ENCODE data around the gene ANXA11. TPM values are rescaled to one million over a fixed set of nuclear protein-coding genes. Genes with fewer than 3 reads are reported as not detected.

The ANXA11 gene
- total and polyA plus RNA-seq, 9 of the 15 experiments (the other 6 are each of a cell fraction or from before 2014, with no cell fraction given): 43.6 to 212 (median 109) TPM

DNA sequence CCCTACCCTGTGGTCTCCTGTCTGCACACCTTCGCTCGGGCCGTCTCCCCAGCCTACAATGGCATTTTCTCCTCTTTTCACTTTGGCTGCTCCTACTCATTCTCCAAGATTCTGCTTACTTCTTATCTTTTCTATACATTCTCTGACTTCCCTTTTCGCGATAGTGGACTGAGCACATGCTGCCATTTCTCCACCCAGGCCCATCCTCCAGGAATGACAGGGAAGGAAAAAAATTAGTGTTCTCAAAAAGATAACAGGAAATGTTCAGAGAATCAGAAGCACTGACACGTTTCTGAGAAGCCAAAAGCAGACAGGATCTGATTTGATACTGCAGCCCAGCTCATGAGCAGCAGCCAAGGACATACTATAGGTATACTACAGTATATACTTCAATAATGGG, 6.4 kb upstream of the ANXA11 start (continued):
- TF ChIP-seq, protein P1, sequence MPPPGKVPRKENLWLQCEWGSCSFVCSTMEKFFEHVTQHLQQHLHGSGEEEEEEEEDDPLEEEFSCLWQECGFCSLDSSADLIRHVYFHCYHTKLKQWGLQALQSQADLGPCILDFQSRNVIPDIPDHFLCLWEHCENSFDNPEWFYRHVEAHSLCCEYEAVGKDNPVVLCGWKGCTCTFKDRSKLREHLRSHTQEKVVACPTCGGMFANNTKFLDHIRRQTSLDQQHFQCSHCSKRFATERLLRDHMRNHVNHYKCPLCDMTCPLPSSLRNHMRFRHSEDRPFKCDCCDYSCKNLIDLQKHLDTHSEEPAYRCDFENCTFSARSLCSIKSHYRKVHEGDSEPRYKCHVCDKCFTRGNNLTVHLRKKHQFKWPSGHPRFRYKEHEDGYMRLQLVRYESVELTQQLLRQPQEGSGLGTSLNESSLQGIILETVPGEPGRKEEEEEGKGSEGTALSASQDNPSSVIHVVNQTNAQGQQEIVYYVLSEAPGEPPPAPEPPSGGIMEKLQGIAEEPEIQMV (tag; conservative IDR thresholded peaks at IDR 0.05; ENCODE audit: low read depth): no peak
- TF ChIP-seq, protein P2, sequence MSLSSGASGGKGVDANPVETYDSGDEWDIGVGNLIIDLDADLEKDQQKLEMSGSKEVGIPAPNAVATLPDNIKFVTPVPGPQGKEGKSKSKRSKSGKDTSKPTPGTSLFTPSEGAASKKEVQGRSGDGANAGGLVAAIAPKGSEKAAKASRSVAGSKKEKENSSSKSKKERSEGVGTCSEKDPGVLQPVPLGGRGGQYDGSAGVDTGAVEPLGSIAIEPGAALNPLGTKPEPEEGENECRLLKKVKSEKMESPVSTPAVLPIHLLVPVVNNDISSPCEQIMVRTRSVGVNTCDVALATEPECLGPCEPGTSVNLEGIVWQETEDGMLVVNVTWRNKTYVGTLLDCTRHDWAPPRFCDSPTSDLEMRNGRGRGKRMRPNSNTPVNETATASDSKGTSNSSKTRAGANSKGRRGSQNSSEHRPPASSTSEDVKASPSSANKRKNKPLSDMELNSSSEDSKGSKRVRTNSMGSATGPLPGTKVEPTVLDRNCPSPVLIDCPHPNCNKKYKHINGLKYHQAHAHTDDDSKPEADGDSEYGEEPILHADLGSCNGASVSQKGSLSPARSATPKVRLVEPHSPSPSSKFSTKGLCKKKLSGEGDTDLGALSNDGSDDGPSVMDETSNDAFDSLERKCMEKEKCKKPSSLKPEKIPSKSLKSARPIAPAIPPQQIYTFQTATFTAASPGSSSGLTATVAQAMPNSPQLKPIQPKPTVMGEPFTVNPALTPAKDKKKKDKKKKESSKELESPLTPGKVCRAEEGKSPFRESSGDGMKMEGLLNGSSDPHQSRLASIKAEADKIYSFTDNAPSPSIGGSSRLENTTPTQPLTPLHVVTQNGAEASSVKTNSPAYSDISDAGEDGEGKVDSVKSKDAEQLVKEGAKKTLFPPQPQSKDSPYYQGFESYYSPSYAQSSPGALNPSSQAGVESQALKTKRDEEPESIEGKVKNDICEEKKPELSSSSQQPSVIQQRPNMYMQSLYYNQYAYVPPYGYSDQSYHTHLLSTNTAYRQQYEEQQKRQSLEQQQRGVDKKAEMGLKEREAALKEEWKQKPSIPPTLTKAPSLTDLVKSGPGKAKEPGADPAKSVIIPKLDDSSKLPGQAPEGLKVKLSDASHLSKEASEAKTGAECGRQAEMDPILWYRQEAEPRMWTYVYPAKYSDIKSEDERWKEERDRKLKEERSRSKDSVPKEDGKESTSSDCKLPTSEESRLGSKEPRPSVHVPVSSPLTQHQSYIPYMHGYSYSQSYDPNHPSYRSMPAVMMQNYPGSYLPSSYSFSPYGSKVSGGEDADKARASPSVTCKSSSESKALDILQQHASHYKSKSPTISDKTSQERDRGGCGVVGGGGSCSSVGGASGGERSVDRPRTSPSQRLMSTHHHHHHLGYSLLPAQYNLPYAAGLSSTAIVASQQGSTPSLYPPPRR (CRISPR knock-in tag; IDR thresholded peaks at IDR 0.05; ENCODE audit: borderline replicate concordance): no peak
- peak; percentile 52; the same call in 1 of the 2 replicates for TF ChIP-seq ZNF384 (IDR thresholded peaks at IDR 0.05; ENCODE audit: low read depth, low read length)
- no peak for TF ChIP-seq GTF2E2 (tag; IDR thresholded peaks at IDR 0.05)
- no peak for TF ChIP-seq ZNF79 (CRISPR knock-in tag; IDR thresholded peaks at IDR 0.05; ENCODE audit: low read depth)
- TF ChIP-seq ZNF263 (CRISPR knock-in tag; IDR thresholded peaks at IDR 0.05; ENCODE audit: borderline replicate concordance): no peak
- peak; percentile 36 to 49; a peak in 1 of 4 replicates for TF ChIP-seq TEAD1 (CRISPR knock-in tag; IDR thresholded peaks at IDR 0.05)
- no peak for TF ChIP-seq U2AF2 (optimal IDR thresholded peaks at IDR 0.05; ENCODE audit: low read depth, low read length)
- peak; percentile 67; the same call in 1 of the 2 replicates for TF ChIP-seq SMARCC2 (IDR thresholded peaks at IDR 0.05; ENCODE audit: low read depth)
- TF ChIP-seq ZFX (CRISPR knock-in tag; IDR thresholded peaks at IDR 0.05): no peak
- TF ChIP-seq, protein P3, sequence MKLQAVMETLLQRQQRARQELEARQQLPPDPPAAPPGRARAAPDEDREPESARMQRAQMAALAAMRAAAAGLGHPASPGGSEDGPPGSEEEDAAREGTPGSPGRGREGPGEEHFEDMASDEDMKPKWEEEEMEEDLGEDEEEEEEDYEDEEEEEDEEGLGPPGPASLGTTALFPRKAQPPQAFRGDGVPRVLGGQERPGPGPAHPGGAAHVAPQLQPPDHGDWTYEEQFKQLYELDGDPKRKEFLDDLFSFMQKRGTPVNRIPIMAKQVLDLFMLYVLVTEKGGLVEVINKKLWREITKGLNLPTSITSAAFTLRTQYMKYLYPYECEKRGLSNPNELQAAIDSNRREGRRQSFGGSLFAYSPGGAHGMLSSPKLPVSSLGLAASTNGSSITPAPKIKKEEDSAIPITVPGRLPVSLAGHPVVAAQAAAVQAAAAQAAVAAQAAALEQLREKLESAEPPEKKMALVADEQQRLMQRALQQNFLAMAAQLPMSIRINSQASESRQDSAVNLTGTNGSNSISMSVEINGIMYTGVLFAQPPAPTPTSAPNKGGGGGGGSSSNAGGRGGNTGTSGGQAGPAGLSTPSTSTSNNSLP (IDR thresholded peaks at IDR 0.05; ENCODE audit: borderline replicate concordance, low read depth, low read length): peak; percentile 72; the same call in 1 of the 2 replicates
- TF ChIP-seq YY1 (IDR thresholded peaks at IDR 0.05; ENCODE audit: borderline replicate concordance in 1 of 3, control insufficient read depth in 1 of 3, extremely low read depth in 1 of 3, insufficient read depth in 3 of 3, insufficient read length in 1 of 3, insufficient replicate concordance in 2 of 3, low read depth in 1 of 3, low read length in 2 of 3): peak in 1 of 3 experiments; percentile 29
- peak; percentile 90 for TF ChIP-seq ARID1B (IDR thresholded peaks at IDR 0.05)
- no peak for TF ChIP-seq SP1 (CRISPR knock-in tag; IDR thresholded peaks at IDR 0.05)
- peak; percentile 52; the same call in 1 of the 2 replicates for TF ChIP-seq NFE2 (IDR thresholded peaks at IDR 0.05; ENCODE audit: low read depth)
- TF ChIP-seq ZNF668 (CRISPR knock-in tag; IDR thresholded peaks at IDR 0.05): no peak
- TF ChIP-seq TEAD4 (IDR thresholded peaks at IDR 0.05; ENCODE audit: low read length): peak; percentile 84
- TF ChIP-seq TEAD4 (CRISPR knock-in tag; IDR thresholded peaks at IDR 0.05; ENCODE audit: borderline replicate concordance): no peak
- peak in 1 of 2 experiments; percentile 97; a peak in 3 of 4 replicates for TF ChIP-seq RCOR1 (IDR thresholded peaks at IDR 0.05; ENCODE audit: borderline replicate concordance in 1 of 2, low read depth in 2 of 2, low read length in 2 of 2)

Measured in K562 (cell line).